HG02623 (cell line): ENCODE results near the gene CCL11.

ENCODE experiments used
- ATAC-seq: cut with Tn5 transposase; IDR thresholded peaks from one replicate; pipeline ENCODE4 v1.9.1; 2021; ENCODE audit warnings: moderate library complexity; ENCODE audit not compliant: unreplicated experiment

The CCL11 gene

DNA sequence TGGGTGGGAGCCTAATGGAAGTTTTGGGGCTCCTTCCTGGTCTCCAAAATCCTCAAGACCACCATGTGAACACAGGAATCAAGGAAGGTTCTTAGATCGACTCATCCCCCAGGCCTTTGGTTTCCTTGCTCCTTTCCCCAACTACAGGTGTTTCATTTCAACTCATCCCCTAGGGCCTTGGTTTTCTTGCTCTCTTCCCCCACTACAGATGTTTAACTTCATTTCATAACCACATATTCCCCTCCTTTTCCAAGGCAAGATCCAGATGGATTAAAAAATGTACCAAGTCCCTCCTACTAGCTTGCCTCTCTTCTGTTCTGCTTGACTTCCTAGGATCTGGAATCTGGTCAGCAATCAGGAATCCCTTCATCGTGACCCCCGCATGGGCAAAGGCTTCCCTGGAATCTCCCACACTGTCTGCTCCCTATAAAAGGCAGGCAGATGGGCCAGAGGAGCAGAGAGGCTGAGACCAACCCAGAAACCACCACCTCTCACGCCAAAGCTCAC, at the start of gene CCL11:
Gene CCL11, plus strand, starts transcription at position 457 of the 507 bp plus-strand sequence. CDS start 67 bp downstream, outside the sequence.
- ATAC-seq = no peak

DNA sequence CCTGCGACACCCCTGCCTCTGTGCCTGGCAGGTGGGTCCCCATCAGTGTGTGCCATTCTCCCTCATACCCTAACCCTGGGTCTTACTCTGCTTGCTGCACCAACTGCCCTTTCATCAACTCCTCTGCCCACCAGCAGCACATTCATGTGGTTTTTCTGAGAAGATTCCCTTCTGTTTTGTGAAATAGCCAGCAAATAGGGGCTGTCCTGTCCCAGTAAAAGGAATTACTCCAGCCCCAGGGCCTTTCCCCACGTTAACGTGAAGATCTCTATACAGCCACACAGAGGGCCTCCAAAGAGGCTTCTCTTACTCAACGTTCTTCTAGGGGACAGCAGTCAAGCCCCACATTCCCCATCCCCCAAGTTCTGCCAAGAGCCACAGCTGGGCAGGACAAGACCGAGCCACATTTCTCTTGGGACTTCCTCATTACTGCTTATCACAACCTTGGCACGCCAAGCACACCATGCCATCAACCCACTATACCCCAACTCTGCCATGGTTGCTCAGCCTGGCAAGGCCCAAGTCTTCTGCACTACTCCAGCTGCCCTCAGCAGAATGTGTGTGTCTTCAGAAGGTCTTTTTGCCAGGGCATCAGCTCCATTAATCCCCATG, 49.2 kb upstream of the CCL11 start:
- no peak for ATAC-seq

DNA sequence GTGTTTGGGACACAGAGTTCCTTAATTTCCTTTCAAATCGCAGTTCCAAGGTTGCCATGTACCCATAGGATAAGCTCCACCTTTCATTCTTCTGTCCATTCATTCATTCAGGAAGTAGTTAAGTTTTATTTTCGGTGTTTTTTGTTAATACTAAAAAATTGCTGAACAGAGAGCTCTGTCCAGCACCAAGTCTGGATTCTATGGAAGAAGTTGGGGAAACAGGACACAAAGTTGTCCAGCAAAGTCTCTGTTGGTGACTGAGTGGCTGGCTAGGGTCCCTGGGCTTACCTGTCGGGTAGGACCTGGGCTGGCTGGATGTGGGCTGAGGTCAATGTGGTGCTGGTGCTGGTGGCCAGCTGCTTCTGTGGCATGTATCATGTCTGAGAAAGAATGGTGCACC, 48.1 kb upstream of the CCL11 start:
- ATAC-seq = no peak

DNA sequence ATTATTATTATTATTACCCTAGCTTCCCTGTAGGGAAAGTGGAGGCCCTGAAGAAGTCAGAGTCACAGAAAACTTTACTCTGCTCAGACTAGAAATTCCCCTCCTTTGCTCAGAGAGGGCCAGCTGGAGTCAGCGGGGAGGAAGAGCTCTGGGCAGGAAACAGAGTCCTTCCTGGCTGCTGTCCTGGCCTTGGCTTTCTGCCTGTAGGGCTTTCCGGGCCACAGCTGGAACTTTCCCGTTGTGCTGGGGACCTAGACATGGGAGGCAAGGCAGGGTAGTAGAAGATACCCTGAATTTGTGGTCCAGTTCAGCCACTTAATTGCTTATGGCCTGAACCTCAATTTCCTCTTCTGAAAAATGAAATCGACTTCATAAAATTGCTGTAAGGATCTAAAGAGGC, 44.5 kb upstream of the CCL11 start:
- no peak for ATAC-seq

DNA sequence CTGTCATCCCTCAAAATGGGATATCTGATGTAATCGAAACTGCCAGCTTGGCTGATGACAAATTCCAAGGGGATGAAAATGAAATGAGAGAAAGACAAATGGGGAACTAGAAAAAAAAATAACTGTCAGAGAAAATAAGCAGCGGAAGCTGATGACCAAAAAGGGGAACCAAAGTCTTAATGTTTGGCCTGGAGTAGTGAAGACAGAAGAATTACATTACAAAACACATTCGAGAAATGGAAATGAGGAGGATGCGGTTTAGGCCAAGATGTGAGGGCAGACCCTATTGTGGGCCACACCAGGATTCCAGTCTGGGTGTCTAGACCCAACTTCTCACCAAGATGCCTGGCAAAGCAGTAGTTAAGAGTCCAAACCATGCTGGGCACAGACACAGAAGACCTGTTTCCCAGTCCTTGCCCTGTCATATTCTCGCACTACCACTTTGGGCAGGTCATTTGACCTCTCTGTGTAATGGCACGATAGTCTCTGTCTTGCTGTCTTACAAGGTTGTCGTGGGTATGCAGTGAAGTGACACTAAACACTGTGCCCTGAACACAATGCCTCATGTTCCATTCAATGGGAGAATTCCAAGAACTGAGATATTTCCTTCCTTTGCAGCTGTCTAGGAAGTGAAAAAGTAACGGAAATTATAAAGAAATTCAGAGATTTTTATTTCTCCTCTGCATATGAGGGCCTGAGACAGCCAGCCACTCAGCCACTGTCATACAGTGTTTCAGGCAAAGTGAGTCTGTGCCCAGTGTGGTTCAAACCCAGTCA, 42.8 kb upstream of the CCL11 start:
- no peak for ATAC-seq

DNA sequence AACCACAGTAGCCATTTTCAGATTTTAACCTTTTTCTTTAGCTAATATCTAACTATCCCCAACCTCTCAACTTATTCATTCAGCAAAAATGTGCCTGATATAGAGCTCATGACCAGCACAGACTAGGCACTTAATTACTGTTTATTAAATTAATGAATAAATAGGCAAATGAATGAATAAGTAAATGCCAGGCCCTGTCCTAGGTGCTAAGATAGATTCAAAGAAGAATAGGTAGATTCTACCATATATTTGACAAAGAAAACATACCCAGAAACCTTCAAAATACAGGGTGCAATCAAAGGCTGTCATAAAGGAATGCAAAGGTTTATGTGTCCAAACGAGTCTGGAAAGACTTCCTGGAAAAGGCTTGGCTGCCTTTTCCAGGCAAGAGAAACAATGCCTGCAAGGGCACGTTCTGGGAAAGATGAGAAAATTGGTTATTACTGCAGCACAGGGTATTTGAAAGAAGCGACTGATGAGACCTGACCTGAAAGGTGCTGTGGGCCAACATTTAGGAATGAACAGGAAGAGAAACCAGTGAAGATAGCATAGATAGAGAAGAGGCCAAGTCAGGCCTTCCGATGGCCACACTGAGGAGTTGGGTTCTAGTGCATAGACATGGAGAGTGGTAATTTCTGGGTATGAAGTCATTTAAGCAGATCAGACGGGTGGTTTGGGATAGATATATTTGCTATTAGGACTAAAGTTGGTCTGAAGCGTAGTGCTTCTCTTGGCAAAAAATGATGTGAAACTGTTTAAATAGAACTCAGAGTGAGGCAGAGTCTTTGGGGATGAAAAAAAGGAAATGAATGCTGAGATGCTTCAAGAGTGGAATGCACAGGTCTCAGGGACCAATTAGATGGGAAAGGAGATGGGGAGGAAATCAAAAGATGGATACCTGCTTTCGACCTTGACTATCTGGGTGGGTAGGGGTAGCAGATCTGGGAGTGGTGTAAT, 41.9 kb upstream of the CCL11 start:
- no peak for ATAC-seq

DNA sequence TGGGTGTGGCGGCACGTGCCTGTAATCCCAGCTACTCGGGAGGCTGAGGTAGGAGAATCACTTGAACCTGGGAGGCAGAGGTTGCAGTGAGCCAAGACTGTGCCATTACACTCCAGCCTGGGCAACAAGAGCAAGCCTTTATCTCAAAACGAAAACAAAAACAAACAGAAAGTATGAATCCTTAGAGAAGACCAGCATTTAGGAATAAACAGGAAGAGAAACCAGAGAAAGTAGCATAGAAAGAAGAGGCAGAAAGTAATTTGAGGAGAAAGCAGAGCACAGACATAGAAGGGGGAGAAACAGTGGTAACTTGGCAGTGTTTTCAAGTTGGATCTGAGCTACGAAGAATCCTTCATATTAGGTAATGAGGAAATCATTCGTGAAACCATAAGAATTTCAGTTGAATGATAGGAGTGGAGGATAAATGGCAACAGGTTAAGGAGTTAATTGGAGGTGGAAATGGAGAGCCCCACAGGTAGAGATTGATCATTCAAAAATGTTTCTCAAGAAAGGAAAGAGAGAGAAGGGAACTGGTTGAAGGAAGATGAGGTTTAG, 40.1 kb upstream of the CCL11 start:
- ATAC-seq = no peak

DNA sequence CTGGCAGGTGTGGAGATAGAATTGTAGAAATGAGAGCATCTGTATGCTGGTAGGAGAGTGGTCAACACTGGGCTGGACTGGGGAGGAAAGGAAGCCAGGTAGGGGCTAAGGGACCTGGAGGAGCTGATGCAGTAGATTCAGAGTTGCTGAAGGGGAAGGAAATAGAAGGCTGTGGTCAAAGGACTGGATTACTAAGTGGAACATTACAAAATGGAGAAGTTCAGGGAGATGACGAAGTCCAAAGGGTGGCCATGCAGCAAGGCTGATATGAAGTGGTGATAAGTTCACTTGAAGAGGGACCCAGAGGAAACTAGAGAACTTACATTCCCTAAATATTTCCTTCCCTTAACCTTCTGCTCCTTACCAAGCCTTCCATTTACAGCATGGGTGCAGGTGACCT, 39.1 kb upstream of the CCL11 start:
- ATAC-seq = no peak

DNA sequence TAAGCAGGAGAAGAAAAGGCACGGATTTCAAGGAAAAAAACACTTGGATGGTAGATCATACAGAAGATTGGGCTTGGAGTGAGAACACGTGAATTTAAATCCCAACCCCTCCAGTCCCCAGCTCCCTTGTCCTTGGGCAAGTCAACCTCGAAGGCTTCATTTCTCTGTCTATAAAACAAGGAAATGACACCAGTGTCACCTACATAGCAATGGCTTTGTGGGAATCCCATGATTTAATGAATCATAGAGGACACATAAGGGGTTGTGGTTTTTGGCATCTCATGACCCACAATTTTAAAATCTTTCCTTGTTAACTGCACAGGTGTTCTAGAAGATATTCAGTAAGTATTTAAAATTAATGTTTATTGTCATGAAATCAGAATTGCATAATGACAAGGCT, 38.7 kb upstream of the CCL11 start:
- ATAC-seq = no peak

DNA sequence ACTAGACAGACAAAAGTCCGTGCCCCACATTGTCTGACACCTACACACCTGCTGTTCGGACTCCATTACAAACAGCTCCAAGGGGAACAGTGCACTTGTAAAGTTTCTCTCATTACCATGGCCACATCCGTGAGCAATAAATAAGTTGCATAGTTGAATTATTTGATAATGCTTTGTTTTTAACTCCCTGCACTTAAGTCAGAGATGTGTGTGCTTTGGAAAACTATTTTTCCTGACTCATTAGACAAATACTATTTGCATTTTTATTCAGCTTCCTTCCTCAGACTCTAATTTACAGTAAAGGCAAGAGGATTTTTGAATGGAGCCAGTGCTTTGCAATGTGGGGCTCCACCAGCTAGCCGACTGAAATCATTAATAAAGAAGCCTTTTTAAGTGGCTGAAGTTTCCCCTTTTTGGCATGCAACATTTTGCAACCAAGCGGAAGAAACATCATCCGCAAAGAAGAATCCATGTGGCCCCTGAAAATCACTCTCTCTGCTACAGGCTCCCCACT, 37.0 kb upstream of the CCL11 start:
- ATAC-seq = no peak

DNA sequence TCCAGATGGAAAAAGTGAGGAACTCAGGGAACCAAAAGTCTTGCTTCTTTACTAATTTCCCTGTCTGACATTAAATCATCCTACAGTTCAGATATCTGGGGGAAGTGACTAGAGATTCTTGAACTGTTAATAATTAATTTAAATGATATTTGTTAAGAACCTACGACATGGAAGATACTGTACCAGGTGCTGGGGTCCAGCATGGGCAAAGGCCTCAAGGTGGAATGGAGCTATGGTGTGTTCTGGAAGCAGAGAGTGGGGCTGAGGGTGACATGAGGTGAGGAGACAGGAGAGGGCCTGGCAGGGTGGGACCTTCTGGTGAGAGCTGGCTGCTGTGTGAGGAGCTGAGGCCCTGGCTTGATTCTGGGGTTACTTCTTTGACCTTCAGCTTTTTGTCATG, 36.5 kb upstream of the CCL11 start:
- ATAC-seq = no peak

DNA sequence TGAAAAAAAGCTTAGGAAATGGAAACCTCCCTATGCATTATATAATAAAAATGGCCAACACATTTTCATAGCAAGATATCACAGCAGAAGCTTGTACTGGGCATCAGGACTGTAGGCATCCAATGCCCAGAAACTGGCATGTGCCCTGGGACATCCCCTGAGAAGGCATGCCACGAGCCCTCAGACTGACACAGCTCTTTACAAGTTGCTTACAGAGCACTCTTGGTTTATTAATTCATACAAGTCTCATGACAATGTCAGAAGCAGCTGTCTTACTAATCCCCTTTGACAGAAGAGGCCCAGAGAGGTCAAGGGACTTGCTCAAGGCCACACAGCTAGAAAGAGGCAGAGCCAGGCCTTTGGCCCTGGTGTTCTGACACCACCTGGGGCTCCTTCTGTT, 36.1 kb upstream of the CCL11 start:
- no peak for ATAC-seq

DNA sequence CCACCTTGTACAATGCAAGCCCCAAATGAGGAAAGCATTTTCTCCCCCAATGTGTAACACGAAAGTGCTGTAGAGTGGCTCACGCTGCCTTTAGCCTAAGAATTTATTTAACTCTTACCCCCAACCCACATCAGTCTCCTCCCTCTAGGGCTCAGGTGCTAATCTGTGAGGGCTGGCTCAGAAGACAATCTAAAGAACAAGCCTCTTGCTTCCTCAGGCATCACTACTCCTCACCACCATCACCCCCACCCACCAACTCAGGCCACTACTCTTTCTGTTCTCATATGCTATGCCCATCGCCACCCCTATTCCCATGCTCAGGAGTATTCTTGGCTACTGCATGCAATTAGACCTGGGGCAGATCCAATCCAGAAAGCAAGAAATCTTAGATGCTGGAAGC, 34.4 kb upstream of the CCL11 start:
- no peak for ATAC-seq

DNA sequence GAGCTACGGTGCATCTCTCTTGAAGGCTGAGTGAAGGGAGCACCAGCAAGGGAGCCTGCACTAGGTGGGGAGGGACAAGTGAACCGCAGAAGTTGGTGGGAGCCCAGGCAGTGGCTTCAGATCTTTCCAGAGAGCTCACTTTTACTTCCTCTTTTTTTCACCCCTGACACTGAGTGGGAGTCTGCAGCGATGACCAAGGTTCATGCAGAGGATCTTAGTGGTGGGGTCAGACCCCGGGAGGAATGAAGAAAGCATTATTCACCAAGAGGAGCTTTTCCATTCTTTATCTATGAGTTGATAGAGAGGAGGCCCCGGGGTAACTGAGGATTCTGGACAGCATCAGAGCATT, 33.5 kb upstream of the CCL11 start:
- ATAC-seq = no peak

DNA sequence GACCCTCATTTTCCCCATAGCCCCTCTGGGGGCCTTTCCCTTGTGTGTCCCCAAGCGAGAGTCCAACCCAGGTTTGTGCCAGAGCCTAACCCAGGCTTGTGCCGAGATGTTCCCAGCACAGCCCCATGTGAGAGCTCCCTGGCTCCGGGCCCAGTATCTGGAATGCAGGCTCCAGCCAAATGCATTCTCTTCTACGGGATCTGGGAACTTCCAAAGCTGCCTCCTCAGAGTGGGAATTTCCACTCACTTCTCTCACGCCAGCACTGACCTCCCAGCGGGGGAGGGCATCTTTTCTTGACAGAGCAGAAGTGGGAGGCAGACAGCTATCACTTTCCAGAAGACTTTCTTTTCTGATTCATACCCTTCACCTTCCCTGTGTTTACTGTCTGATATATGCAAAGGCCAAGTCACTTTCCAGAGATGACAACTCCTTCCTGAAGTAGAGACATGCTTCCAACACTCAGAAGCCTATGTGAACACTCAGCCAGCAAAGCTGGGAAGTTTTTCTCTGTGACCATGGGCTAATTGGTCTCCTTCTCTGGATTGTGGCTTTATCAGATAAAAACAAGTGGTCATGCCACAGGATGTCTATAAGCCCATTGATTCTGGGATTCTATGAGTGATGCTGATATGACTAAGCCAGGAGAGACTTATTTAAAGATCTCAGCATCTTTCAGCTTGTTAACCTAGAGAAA, 33.0 kb upstream of the CCL11 start:
- no peak for ATAC-seq

DNA sequence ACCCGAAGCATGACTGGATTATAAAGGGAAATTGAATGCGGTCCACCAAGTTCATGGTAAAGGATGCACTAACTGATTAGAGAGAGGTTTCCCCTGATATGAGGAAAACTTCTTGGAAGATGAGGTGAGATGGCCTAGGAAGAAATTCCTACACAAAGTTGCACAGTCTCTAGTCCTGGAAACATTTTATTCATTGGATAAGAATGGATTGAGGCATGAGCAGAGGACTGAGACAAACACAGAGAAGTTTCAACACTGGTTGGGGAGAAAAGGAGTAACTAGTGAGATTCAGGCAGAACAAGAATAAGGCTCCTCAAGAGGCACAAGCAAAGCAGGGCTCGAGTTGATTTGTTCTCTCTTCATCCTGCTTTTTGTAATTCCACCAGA, 32.4 kb upstream of the CCL11 start:
- no peak for ATAC-seq

DNA sequence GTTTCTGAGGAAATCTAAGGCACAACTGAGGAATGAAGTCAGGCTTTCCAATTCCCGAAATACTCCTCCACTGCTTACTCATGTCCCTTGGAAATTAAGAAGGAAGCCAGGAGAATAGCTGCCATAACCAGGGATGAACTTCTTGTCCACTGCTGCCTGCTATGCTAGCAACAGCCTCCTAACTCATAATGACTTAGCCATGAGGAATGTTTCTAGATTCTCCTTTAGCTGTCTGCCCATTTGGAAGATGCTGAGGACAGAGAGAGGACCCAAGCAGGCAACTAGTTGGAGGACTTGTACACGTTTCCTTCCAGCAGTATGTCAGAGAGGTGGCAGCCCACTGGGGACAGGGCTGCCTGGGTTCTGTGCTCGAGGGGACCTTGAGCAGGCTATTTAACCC, 31.4 kb upstream of the CCL11 start:
- no peak for ATAC-seq

DNA sequence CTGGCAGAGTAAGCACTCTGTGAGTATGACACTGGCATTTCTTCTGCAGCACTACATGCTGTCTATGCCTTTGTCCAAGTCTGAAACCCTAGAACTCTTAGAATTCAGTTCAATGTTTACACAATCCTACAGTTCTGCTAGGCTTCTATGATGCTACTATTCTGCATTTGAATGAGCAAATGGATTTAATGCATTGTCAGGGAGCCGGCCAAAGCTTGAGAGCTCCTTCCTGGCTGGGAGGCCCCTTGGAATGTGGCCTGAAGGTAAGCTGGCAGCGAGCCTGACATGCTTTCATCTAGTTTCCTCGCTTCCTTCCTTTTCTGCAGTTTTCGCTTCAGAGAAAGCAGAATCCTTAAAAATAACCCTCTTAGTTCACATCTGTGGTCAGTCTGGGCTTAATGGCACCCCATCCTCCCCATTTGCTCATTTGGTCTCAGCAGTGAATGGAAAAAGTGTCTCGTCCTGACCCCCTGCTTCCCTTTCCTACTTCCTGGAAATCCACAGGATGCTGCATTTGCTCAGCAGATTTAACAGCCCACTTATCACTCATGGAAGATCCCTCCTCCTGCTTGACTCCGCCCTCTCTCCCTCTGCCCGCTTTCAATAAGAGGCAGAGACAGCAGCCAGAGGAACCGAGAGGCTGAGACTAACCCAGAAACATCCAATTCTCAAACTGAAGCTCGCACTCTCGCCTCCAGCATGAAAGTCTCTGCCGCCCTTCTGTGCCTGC, 30.7 kb upstream of the CCL11 start, which contains the start of gene CCL2:
Gene CCL2, plus strand, starts transcription at position 635 of the 730 bp plus-strand sequence. Its CDS starts 65 bp downstream, at position 700.
- no peak for ATAC-seq

DNA sequence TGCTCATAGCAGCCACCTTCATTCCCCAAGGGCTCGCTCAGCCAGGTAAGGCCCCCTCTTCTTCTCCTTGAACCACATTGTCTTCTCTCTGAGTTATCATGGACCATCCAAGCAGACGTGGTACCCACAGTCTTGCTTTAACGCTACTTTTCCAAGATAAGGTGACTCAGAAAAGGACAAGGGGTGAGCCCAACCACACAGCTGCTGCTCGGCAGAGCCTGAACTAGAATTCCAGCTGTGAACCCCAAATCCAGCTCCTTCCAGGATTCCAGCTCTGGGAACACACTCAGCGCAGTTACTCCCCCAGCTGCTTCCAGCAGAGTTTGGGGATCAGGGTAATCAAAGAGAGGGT, 30.2 kb upstream of the CCL11 start:
- ATAC-seq = no peak

DNA sequence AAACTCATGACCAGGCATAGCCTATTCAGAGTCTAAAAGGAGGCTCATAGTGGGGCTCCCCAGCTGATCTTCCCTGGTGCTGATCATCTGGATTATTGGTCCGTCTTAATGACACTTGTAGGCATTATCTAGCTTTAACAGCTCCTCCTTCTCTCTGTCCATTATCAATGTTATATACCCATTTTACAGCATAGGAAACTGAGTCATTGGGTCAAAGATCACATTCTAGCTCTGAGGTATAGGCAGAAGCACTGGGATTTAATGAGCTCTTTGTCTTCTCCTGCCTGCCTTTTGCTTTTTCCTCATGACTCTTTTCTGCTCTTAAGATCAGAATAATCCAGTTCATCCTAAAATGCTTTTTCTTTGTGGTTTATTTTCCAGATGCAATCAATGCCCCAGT, 29.7 kb upstream of the CCL11 start:
- no peak for ATAC-seq
